Endodermal cell (in vitro differentiated cells): Measurements from ENCODE around the gene ZSCAN1. TPM values are rescaled to one million over a fixed set of nuclear protein-coding genes. Genes with fewer than 3 reads are reported as not detected.

ENCODE experiments used
- DNase-seq: peaks from one replicate; pipeline ENCODE4 v3.0.0-alpha.2; 2017
- H3K27ac ChIP-seq: 2 replicates; pipeline ENCODE4 v1.5.1; 2013; ENCODE audit warnings: mild to moderate bottlenecking, low read depth, low read length, moderate library complexity
- H3K27me3 ChIP-seq: 2 replicates; pipeline ENCODE4 v1.6.1; 2013; ENCODE audit warnings: mild to moderate bottlenecking, low read length, moderate library complexity; ENCODE audit not compliant: insufficient read depth, control insufficient read depth, poor library complexity, severe bottlenecking
- H3K36me3 ChIP-seq: 2 replicates; pipeline ENCODE4 v1.7.0; 2013; ENCODE audit warnings: mild to moderate bottlenecking, low read length, moderate library complexity; ENCODE audit not compliant: control insufficient read depth, insufficient read depth
- H3K4me1 ChIP-seq: one replicate; pipeline ENCODE4 v1.7.0; 2013; ENCODE audit warnings: low read length; ENCODE audit not compliant: control insufficient read depth, insufficient read depth
- H3K4me3 ChIP-seq: 2 replicates; pipeline ENCODE4 v1.5.1; 2013; ENCODE audit warnings: mild to moderate bottlenecking, low read length, moderate library complexity
- H3K9ac ChIP-seq: 2 replicates; pipeline ENCODE4 v1.6.1; 2013; ENCODE audit warnings: mild to moderate bottlenecking, low read length, moderate library complexity; ENCODE audit not compliant: poor library complexity, severe bottlenecking; ENCODE audit errors: extremely low read depth
- H3K9me3 ChIP-seq: 2 replicates; pipeline ENCODE4 v1.6.1; 2013; ENCODE audit warnings: mild to moderate bottlenecking, low read length, moderate library complexity; ENCODE audit not compliant: control insufficient read depth
- H3K27ac Mint-ChIP-seq: 2 replicates; pipeline ENCODE4 v1.8.0; 2020; ENCODE audit warnings: mixed read lengths
- H3K27me3 Mint-ChIP-seq: 2 replicates; pipeline ENCODE4 v1.8.0; 2021; ENCODE audit warnings: mild to moderate bottlenecking, mixed read lengths; ENCODE audit not compliant: insufficient read depth
- H3K36me3 Mint-ChIP-seq: 2 replicates; pipeline ENCODE4 v1.8.0; 2020; ENCODE audit warnings: low read depth, mixed read lengths
- H3K4me1 Mint-ChIP-seq: 2 replicates; pipeline ENCODE4 v1.8.0; 2020; ENCODE audit warnings: mixed read lengths
- H3K4me3 Mint-ChIP-seq: 2 replicates; pipeline ENCODE4 v1.8.0; 2020; ENCODE audit warnings: mild to moderate bottlenecking, moderate library complexity, mixed read lengths
- H3K9me3 Mint-ChIP-seq: 2 replicates; pipeline ENCODE4 v1.8.0; 2020; ENCODE audit warnings: mild to moderate bottlenecking, mixed read lengths
- WGBS, 2 experiments: methylation state at CpG; one replicate each; pipeline versions ENCODE4 v1.1.5 to v1.1.7; 2013; ENCODE audit warnings: missing lambda C conversion rate in 2 of 2, mixed read lengths in 1 of 2; ENCODE audit not compliant: insufficient coverage in 1 of 2, insufficient read length in 1 of 2; 5-methylcytosine and 5-hydroxymethylcytosine counted together
- total RNA-seq, 2 donors: library from RNA; stranded (reverse); fragmentation: NEBNext Ultra II Directional in 1 of 2; extraction: Animal tissue kit (Norgen Biotek cat#: 25700) in 1 of 2; gene quantifications; 2 replicates in 1 of 2; 3 replicates in 1 of 2; pipeline ENCODE4 v1.2.1, GENCODE V29; 2021
- TF ChIP-seq, protein P1 (sequence below): fragments of 200-600 bp; sonication (generic); conservative IDR thresholded peaks from 2 replicates; pipeline ENCODE4 v1.5.0; 2021; ENCODE audit warnings: antibody characterized with exemption, mild to moderate bottlenecking

ZSCAN1 gene
- total RNA-seq, 2 donors from 2014 or later: 1.5 to 2.2 TPM

DNA sequence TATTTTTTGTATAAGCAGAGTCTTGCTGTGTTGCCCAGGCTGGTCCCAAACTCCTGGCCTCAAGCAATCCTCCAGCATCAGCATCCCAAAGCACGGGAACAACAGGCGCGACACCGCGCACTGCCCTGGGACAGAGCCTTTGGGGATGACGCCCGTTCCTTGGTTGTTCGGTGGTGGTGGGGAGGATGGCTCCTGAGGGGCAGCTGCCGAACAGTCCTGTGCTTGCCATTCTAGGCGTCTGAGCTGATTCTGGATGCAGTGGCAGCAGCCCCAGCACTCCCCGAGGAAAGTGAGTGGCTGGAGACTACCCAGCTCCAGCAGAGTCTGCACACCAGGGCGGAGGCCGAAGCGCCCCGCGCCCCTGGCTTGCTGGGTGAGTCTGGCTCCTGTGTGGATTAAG, 18.4 kb downstream of the ZSCAN1 start:
- Histone ChIP-seq H3K9me3 (peaks cover 12% of the 10 kb centered on the region), H3K4me3 (no peak overlapping the region)
- 91 to 93% methylated on average over 3 to 16 of the region's 16 CpGs for WGBS, 2 experiments

DNA sequence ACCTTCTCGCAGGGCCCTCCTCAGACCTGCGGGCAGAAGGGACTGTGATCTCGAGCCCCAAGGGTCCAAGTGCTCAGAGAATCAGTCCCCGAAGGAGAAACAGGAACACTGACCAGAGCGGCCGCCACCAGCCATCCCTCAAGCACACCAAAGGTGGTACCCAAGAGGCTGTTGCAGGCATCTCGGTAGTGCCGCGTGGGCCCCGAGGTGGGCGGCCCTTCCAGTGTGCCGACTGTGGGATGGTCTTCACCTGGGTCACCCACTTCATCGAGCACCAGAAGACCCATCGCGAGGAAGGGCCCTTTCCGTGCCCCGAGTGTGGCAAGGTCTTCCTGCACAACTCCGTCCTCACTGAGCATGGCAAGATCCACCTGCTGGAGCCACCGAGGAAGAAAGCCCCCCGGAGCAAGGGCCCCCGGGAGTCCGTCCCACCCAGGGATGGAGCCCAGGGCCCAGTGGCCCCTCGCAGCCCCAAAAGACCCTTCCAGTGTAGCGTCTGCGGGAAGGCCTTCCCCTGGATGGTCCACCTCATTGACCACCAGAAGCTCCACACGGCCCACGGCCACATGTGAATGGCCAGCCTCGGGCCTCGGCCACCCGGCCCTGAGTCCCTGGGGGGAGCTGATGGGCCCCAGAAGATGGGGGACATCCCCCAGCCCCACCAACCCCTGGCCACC, 19.8 kb downstream of the ZSCAN1 start:
- Histone ChIP-seq H3K36me3 (no peaks in the 10 kb centered on the region), H3K4me1 (no peaks in the 10 kb centered on the region), H3K9ac (no peak overlapping the region), H3K9me3 (peaks cover 18% of the 10 kb centered on the region), H3K4me3 (no peak overlapping the region), H3K27ac (no peak overlapping the region), H3K27me3 (no peaks in the 10 kb centered on the region)
- H3K9me3 Mint-ChIP-seq: peaks cover 79% of the 10 kb centered on the region
- TF ChIP-seq, protein P1, sequence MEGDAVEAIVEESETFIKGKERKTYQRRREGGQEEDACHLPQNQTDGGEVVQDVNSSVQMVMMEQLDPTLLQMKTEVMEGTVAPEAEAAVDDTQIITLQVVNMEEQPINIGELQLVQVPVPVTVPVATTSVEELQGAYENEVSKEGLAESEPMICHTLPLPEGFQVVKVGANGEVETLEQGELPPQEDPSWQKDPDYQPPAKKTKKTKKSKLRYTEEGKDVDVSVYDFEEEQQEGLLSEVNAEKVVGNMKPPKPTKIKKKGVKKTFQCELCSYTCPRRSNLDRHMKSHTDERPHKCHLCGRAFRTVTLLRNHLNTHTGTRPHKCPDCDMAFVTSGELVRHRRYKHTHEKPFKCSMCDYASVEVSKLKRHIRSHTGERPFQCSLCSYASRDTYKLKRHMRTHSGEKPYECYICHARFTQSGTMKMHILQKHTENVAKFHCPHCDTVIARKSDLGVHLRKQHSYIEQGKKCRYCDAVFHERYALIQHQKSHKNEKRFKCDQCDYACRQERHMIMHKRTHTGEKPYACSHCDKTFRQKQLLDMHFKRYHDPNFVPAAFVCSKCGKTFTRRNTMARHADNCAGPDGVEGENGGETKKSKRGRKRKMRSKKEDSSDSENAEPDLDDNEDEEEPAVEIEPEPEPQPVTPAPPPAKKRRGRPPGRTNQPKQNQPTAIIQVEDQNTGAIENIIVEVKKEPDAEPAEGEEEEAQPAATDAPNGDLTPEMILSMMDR: no peak
- H3K27ac Mint-ChIP-seq: no peak overlapping the region
- DNase-seq: no peak
- peaks cover 13% of the 10 kb centered on the region for H3K36me3 Mint-ChIP-seq
- H3K4me1 Mint-ChIP-seq: no peaks in the 10 kb centered on the region
- WGBS, 2 experiments: 86 to 96% methylated on average over 16 to 30 of the region's 30 CpGs
- peaks cover 26% of the 10 kb centered on the region for H3K27me3 Mint-ChIP-seq
- H3K4me3 Mint-ChIP-seq: no peak overlapping the region

More for the DNA sequence above, 18.4 kb downstream of the ZSCAN1 start:
- Mint-ChIP-seq H3K4me3 (no peak overlapping the region), H3K9me3 (peaks cover 82% of the 10 kb centered on the region), H3K4me1 (no peaks in the 10 kb centered on the region), H3K27ac (no peak overlapping the region), H3K27me3 (peaks cover 28% of the 10 kb centered on the region), H3K36me3 (peaks cover 13% of the 10 kb centered on the region)
- Histone ChIP-seq H3K27ac (no peak overlapping the region), H3K27me3 (no peaks in the 10 kb centered on the region), H3K4me1 (no peaks in the 10 kb centered on the region), H3K36me3 (no peaks in the 10 kb centered on the region), H3K9ac (no peak overlapping the region)
- TF ChIP-seq, protein P1: no peak
- no peak for DNase-seq

DNA sequence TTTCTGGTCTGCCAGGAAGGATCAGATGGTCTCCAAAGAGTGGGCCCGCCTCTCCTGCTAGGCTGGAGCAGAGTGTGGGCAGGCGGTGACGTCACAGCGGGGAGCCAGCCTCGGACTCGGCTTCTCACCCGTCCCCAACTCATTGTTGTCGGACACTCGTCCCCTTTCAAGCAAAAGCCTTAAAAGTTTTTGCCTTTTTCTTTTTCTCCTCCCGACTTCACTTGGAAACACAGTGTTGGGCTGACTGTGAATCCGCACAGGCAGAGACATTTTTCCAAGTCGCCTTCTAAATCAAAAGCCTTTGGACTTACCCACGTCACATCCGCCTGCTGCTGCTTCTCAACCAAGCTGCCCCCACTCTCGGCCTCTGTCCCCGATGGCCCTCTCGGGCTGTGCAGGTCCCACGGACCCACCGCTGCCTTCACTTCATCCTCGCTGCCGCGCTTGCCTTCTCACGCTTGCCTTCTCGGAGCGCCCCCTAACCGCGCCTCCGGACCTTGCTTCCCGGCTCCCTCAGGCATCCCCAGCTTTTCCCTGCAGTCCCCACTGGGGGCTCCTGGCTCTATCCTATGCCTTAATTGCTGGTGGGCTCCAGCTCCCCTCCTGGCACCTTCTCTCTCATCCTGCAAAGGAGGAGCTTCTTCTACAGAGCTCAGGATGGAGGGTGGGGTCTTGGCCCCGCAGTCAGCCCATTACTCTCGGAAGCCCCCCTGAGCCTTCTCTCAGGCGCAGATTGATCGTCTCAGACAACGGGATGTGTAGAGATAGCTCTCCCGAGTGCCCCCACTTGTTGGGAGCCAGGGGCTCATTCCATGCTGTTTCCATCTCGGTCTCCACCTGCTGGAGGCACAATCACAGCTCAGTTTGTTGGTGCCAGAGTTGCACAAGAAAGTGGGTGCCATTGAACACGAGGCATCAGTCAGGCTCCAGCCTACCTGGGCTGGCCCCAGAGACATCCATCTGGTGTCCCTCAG, 21.4 kb downstream of the ZSCAN1 start:
- DNase-seq: peak; percentile 66
- Histone ChIP-seq H3K27me3 (no peaks in the 10 kb centered on the region), H3K9me3 (peaks cover 13% of the 10 kb centered on the region), H3K4me1 (no peaks in the 10 kb centered on the region), H3K9ac (no peak overlapping the region), H3K4me3 (no peak overlapping the region), H3K36me3 (no peaks in the 10 kb centered on the region), H3K27ac (no peak overlapping the region)
- Mint-ChIP-seq H3K4me1 (no peaks in the 10 kb centered on the region), H3K4me3 (peak overlapping the region; percentile 59), H3K27ac (peak overlapping the region; percentile 64), H3K36me3 (peaks cover 14% of the 10 kb centered on the region), H3K9me3 (peaks cover 79% of the 10 kb centered on the region), H3K27me3 (peaks cover 20% of the 10 kb centered on the region)
- 75 to 83% methylated on average over 33 to 37 of the region's 37 CpGs for WGBS, 2 experiments
- TF ChIP-seq, protein P1: peak; percentile 41
